Astrocyte of the spinal cord (primary cell): Measurements from ENCODE around the gene PCDHAC2.

Source experiments
- DNase-seq: peaks from one replicate; pipeline ENCODE4 v3.0.0; 2011; ENCODE audit warnings: low read depth, low spot score
- H3K4me3 ChIP-seq: 2 replicates; pipeline ENCODE4 v1.5.1; 2011; ENCODE audit warnings: low read depth, mild to moderate bottlenecking, low read length, moderate library complexity
- in situ Hi-C: cut with HindIII; loops from 2 replicates; pipeline ENCODE4 v1.10.0; 2017; ENCODE audit warnings: low sequenced_read_pairs
- TF ChIP-seq, protein P1 (sequence below): IDR thresholded peaks from 2 replicates; pipeline ENCODE4 v1.5.1; 2012; ENCODE audit warnings: low read depth, mild to moderate bottlenecking, low read length, inconsistent platforms

The PCDHAC2 gene

DNA sequence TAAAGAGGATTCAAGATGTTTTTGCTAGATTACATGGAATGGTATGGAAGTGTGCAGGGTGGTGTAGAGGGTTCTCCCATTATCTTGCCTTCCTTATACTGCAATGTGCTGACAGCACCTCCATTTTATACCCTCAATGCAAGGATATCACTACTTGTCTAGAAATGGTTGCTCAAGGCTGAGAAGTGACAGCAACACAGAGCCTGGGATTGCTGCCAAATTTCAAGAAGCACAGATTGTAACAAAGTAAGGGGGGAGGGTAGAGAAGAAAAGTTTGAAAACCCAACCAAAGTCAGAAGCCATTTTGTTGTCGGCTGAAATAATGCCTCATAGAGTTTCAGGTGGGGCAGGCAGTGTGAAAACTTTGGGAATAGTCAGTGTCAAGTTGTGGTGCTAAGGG lies 29.8 kb downstream of the PCDHAC2 start:
- in situ Hi-C loops = no loop called here
- no peak for DNase-seq
- no peak overlapping the region for H3K4me3 ChIP-seq
- TF ChIP-seq, protein P1, sequence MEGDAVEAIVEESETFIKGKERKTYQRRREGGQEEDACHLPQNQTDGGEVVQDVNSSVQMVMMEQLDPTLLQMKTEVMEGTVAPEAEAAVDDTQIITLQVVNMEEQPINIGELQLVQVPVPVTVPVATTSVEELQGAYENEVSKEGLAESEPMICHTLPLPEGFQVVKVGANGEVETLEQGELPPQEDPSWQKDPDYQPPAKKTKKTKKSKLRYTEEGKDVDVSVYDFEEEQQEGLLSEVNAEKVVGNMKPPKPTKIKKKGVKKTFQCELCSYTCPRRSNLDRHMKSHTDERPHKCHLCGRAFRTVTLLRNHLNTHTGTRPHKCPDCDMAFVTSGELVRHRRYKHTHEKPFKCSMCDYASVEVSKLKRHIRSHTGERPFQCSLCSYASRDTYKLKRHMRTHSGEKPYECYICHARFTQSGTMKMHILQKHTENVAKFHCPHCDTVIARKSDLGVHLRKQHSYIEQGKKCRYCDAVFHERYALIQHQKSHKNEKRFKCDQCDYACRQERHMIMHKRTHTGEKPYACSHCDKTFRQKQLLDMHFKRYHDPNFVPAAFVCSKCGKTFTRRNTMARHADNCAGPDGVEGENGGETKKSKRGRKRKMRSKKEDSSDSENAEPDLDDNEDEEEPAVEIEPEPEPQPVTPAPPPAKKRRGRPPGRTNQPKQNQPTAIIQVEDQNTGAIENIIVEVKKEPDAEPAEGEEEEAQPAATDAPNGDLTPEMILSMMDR = no peak

DNA sequence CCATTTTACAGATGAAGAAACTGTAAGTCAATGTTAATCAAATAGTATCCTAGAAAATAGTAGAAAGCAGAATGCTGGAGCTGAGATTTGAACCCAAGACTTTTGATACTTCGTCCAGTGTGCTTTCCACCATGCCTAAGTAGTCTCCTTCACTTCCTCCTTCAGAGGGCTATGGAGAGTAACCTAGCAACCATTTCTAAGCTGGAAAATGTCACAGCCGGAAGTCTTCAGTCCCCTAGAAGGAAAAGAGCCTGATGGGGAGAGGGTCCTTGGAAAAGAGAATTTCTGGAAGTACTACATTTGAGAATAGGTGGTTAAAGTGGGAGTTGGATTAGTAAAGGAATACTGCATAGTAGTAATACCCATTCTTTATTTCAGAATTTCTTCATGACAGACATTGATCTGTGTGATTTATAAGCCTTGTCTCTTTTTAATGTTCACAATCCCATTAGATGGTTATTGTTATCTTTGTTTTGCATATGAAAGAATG lies 32.7 kb downstream of the PCDHAC2 start:
- in situ Hi-C loops = no loop called here
- H3K4me3 ChIP-seq = no peak overlapping the region
- TF ChIP-seq, protein P1 = no peak
- no peak for DNase-seq

DNA sequence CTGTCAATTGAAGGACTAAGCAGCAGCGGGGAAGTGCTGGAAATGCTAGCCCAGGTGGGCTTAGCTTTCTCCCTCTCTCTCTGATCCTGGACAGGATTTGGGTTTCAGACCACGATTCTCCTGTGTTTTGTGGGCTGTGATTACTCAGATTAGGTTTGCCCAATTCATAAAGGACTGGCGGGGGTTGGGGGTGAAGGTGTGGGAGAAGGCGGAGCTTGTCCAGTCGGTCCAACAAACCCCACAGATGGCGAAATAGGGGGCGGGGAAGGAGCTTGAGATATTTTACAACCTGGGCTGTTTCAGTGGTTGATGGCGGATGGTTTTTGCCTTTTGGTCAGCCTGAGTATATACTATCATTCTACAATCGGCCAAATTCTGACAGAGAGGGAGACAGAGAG lies 35.2 kb downstream of the PCDHAC2 start:
- H3K4me3 ChIP-seq = no peak overlapping the region
- TF ChIP-seq, protein P1 = no peak

DNA sequence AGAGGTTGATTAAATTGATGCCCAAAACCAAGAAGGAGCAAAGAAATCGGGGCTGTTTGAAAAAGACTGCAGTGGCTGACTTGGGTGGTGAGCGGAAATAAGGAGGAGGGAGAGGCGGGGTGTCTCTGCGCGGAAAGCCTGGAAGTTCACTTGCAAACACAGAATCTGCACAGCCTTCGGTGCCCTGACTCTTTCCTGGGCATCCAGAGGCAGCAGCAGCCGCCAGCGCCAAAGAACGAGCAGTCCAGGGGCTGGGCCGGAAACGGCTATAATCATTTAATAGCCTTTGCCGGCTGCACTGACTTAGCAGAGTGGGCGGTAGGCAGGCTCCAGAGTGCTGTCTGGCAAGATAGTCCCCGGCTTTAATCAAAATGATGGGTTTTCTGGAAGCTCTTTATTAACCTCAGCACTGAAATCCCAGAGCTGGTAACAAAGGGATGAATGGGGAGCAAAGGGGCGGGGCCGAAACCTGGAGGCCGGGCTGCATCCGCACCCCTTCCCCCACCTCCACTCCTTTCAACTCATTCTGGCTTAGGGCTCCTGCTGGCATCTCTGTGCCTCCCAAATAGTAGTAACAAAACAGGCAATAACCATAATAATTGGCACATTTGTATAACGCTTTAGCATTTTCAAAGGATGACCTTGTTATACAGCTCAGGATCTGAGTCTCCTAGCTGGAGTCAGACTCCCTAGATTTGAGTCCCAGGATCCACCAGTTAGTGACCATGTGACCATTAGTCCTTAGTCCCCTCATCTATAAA lies 35.7 kb downstream of the PCDHAC2 start:
- DNase-seq = no peak
- in situ Hi-C loops = no loop called here
- H3K4me3 ChIP-seq = peak overlapping the region; percentile 10
- TF ChIP-seq, protein P1 = no peak

More for the DNA sequence above, 35.2 kb downstream of the PCDHAC2 start:
- in situ Hi-C loops = no loop called here
- DNase-seq = no peak

DNA sequence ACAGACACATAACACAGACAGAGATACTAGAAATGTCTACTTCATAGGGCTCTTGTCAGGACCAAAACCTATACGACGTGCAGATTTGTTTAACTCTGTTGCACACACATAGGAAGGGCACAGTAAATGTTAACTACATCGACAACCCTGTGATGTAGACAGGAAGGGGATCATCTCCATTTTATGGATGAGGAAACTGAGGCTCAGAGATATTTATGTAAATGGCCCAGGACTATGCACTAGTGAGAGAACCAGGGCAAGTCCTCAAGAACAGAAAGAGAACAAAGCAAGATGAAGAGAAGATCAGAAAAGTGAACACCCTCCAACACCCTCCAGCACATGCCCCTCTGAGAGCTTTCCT lies 36.3 kb downstream of the PCDHAC2 start:
- TF ChIP-seq, protein P1 = no peak
- in situ Hi-C loops = no loop called here

DNA sequence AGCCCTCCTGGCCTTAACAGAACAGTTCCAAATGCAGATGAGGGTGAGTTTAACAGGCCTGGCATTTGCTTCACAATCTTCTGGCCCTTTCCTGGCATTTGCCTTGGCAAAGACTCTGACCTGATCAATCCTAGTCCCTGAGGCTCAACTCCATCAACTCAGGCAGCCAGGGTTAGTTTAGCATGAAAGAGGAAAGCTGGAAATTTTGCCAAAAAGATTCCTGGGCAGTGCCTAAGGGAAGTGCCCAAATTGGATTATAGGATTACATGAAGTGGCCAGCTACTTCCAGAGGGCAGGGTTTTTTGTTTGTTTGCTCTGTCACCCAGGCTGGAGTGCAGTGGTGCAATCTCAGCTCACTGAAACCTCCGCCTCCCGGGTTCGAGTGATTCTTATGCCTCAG lies 36.8 kb downstream of the PCDHAC2 start:
- TF ChIP-seq, protein P1 = no peak
- H3K4me3 ChIP-seq = no peak overlapping the region
- DNase-seq = no peak
- in situ Hi-C loops = no loop called here

More for the DNA sequence above, 36.3 kb downstream of the PCDHAC2 start:
- no peak overlapping the region for H3K4me3 ChIP-seq
- DNase-seq = no peak
